A549 (cell line): ENCODE data around the gene SH3RF3.

Experiments used
- ESRRA ChIP-seq: fragments of 150-350 bp; IDR thresholded peaks from 2 replicates; pipeline ENCODE4 v1.6.1; 2014; ENCODE audit warnings: mild to moderate bottlenecking, low read length, borderline replicate concordance
- HDAC2 ChIP-seq: fragments of 200-600 bp; sonication (generic); IDR thresholded peaks from 2 replicates; pipeline ENCODE4 v1.6.1; 2016
- POLR2A ChIP-seq: IDR thresholded peaks from 2 replicates; pipeline ENCODE4 v1.6.1; 2012; ENCODE audit warnings: mild to moderate bottlenecking, low read length
- POLR2AphosphoS2 ChIP-seq: conservative IDR thresholded peaks from 2 replicates; pipeline ENCODE4 v1.6.1; 2012; ENCODE audit warnings: low read length, improper control_type of control experiment, inconsistent platforms
- SREBF2 ChIP-seq: fragments of 450-650 bp; IDR thresholded peaks from 2 replicates; pipeline ENCODE4 v1.6.1; 2014; ENCODE audit warnings: mild to moderate bottlenecking, moderate library complexity
- ZC3H11A ChIP-seq: fragments of 450-650 bp; IDR thresholded peaks from 2 replicates; pipeline ENCODE4 v1.6.1; 2014; ENCODE audit warnings: antibody characterized with exemption, mild to moderate bottlenecking
- TF ChIP-seq, protein P1 (sequence below): IDR thresholded peaks from 2 replicates; pipeline ENCODE4 v1.6.1; 2012
- TF ChIP-seq, protein P2 (sequence below): fragments of 450-650 bp; IDR thresholded peaks from 2 replicates; pipeline ENCODE4 v1.6.1; 2014; ENCODE audit warnings: antibody characterized with exemption
- TF ChIP-seq, protein P3 (sequence below): fragments of >200 bp; sonication (Bioruptor Twin); formaldehyde crosslinking; IDR thresholded peaks from 3 replicates; pipeline ENCODE4 v1.5.1; 2016

DNA sequence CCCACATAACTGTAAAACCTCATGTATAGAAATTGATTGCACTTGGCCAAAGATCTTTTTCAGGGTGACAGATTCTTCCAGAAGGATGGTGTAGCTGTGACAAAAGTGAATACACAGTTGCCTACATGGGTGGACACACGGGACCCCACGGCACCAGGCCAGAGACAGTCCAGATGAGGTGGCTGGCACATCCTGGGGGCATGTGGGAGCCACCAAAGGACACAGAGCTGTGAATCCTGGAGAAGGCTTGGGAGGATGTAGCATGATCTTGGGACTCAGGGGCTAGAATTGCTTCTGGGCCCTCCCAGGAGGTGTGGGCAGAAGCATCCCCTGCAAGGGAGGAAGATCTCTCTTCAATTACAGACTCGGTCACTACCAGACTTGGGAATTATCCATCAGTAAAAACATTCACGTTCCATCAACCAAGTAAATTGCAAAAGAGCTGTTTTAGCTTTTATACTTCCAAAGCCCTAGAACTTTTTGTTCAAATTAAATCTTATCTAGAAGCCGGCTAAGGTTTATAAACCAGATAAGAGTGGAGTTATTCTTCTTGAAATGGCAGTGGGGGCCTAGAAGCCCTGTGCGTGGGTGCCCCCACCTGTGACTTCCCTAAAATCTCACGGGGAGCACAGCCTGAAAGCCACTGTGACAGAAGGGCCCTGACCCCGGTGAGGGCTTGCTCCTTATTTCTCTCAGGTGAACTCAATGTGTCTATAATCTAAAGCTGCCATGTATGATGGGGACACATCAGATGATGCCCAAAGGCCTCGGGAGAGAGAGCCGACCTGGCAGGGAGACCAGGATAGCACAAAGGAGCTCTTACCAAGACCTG, 403.1 kb downstream of the SH3RF3 start:
- TF ChIP-seq POLR2A (no peak), ESRRA (no peak), HDAC2 (no peak), ZC3H11A (no peak), POLR2AphosphoS2 (no peak), SREBF2 (no peak)
- TF ChIP-seq, protein P1, sequence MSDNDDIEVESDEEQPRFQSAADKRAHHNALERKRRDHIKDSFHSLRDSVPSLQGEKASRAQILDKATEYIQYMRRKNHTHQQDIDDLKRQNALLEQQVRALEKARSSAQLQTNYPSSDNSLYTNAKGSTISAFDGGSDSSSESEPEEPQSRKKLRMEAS = no peak
- TF ChIP-seq, protein P2, sequence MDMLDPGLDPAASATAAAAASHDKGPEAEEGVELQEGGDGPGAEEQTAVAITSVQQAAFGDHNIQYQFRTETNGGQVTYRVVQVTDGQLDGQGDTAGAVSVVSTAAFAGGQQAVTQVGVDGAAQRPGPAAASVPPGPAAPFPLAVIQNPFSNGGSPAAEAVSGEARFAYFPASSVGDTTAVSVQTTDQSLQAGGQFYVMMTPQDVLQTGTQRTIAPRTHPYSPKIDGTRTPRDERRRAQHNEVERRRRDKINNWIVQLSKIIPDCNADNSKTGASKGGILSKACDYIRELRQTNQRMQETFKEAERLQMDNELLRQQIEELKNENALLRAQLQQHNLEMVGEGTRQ = no peak
- TF ChIP-seq, protein P3, sequence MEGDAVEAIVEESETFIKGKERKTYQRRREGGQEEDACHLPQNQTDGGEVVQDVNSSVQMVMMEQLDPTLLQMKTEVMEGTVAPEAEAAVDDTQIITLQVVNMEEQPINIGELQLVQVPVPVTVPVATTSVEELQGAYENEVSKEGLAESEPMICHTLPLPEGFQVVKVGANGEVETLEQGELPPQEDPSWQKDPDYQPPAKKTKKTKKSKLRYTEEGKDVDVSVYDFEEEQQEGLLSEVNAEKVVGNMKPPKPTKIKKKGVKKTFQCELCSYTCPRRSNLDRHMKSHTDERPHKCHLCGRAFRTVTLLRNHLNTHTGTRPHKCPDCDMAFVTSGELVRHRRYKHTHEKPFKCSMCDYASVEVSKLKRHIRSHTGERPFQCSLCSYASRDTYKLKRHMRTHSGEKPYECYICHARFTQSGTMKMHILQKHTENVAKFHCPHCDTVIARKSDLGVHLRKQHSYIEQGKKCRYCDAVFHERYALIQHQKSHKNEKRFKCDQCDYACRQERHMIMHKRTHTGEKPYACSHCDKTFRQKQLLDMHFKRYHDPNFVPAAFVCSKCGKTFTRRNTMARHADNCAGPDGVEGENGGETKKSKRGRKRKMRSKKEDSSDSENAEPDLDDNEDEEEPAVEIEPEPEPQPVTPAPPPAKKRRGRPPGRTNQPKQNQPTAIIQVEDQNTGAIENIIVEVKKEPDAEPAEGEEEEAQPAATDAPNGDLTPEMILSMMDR = no peak
